ENCODE measurements around the gene LRP1B. TPM values are rescaled to one million over a fixed set of nuclear protein-coding genes. Genes with fewer than 3 reads are reported as not detected.

LRP1B gene
- polyA plus RNA-seq, 5 donors: 0.54 to 1.8 (median 0.81) TPM

DNA sequence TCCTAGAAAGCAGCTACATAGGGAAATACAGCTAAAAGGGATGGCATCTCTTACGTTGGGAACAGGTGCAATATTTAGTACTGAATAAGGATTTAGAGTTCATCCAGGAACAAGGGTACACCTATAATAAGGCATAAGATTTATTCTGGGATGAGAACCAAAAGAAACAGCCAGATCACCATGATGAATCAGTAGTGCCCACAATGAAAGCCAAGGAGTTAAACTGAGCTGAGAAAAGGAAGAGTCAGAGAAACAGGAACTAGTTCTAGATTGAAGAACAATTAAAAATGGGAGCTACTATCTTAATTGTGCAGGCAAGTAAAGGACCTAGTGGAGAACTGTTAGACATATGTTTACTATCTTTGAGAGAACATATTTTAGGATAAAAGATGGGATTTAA, 692.3 kb downstream of the LRP1B start:
- DNase-seq: no peak

DNA sequence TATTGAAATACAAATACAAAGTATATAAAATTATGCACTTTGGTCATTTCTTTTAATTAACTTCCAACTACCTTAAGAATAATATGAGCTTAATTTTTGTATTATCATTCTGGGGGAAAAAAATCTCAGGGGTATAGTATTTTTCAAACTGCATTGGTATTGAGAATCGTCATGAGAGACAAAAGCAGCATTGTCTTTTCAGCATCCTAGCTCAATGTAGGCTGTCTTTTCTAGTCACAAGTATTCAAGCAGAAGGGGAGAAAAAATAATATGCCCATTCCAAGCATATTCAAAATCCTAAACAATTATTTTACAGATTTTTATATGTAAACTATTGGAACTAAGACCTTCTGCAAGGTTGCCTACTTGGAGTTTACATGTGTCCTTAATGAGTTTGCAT, 693.3 kb downstream of the LRP1B start:
- DNase-seq: no peak

DNA sequence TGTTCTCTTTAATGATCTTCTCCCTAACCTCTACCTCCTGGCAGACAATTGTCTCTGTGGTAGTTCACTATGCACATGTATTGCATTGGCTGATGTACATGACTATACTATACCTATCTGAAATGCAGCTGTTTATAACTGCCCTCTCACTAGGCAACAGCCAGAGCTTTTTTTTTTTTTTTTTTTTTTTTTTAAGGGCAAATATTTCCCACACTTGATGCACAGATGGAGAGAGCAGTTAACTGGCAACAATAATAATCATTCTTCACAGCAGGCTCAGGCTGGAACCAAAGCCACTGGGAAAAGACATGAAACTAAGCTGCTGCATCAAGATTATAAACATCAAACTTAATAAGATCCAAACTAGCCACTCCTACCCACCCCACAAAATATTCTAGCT, 707.7 kb downstream of the LRP1B start:
- DNase-seq: no peak

DNA sequence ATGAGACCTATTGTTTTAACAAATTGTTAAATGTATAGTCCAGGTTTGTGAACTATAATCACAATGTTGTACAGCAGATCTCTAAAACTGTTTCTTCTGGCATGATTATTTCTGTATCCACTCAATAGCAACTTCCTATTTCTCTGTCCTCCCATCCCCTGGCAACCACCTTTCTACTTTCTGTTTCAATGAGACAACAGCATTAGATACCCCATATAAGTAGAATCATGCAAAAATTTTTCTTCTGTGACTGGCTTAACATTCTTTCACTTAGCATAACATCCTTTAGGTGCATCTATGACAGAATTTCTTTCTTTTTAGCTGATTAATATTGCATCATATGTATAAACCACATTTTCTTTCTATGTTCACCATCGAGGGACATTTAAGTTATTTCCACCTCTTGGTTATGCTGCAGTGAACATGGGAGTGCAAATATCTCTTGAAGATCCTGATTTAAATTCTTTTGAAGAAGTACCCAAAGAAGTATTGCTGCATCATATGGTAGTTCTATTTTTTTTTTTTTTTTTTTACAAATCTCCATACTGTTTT, 713.5 kb downstream of the LRP1B start:
- no peak for DNase-seq

DNA sequence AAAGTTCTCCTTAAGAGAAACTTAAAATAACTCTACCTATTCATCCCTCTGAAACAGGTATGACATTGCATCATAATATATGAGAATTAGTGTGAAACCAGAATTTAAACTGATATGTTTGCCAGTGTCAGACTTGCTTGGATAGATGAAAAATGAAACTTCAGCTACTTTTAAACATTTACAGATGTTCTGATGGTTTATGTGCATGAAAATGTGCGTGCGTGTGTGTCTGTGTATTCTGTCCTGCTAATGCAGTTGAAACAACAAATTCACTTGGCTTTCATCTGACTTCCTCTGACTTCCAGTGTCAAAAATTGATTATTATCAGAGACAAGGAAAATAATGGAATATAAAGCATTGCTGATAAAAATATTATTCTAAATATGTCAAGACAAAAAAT, 719.4 kb downstream of the LRP1B start:
- no peak for DNase-seq

DNA sequence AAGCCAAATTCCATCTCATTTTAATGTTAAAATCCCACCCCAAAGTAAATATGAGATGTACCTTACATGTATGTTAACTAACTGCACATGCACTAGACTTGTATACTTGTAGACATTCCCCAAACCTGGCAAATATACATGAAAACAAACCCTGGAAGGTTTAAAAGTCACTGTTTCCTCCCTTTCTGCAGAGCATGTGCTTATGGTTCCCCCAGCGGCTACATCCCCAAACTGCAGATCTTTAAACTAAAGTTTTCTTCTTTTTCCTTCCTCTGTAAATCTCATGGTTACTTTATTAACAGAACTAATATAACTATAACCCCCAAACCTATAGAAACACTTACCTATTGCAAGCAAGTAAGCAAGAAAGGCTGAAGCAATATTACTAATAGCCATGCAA, 731.5 kb downstream of the LRP1B start:
- DNase-seq: no peak

DNA sequence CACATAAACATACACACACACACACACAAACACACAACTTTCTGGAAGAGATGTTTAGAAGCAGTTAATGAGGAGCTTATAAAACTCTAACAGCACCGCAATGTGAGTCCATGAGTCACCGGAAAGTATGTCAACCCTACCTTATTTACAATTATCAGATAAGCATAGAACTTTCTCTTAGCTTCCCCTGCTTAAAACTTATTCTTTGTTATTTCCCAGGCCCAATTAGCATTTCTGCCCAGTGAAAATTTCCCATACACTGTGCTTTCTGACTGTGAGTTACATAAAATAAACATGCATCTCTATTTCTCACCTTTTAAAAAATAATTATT, 737.6 kb downstream of the LRP1B start:
- DNase-seq: no peak

DNA sequence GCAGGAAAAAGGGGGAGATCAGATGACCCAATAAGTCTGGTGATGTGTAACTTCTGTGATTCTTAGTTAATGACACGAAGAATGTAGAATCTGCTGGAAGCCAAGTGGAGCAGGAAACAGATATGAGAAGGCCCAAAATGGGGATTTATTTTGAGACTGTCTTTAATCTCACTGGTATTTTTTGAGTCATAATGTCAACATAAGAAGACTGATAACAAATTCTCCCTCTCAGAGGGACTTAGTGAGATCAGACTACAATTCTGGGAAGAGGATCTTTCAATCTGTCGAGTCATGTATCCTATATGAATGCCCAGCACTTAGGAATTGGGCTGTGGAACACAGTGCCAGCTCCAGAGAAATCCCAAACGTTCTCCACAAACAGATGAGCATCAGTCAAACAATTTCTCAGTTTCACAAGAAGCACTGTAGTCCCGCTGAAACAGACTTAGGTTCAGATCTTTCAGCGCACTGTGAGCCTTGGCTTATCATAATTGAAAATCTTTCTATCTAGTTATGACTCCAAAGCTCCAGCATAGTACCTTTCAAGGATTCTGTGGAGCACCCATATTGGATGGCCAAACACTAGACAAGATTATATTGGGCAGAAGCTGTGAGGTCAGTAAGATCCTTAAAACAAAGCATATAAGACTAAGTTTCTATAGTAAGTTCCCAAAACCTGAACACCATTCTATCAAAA, 738.2 kb downstream of the LRP1B start:
- DNase-seq: no peak

DNA sequence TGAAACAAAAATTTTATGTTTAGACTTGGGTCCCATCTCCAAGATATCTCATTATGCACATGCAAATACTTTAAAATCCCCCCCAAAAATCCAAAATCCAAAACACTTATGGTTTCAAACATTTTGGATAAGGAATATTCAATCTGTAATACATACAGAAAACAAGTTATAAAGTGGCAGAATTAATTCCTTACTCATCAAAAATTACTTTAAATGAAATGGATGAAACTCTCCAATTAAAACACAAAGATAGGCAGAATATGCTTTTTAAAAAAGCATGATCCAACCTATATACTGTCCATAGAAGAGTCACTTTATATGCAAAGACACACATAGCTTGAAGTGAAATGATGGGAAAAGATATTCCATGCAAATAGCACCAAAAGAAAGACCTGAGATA, 744.6 kb downstream of the LRP1B start:
- no peak for DNase-seq

DNA sequence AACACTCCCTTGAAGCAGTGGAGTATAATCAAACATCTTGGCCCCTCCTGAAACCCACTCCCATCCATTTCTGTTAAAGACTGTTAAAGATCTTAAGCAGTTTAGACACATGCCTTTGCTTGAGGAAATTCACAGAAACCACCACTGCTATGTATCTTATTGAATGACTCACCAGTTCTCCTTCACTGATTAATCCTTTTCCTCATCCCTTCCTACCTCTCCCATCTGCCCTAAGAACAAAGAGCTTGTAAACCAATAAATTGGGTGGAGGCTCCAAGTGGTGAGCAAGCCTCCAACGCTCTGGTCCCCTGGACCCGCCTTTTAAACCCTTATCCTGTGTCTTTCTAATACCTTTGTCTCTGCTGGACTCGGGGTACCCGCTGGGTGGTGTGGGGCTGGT, 746.1 kb downstream of the LRP1B start:
- DNase-seq: no peak

DNA sequence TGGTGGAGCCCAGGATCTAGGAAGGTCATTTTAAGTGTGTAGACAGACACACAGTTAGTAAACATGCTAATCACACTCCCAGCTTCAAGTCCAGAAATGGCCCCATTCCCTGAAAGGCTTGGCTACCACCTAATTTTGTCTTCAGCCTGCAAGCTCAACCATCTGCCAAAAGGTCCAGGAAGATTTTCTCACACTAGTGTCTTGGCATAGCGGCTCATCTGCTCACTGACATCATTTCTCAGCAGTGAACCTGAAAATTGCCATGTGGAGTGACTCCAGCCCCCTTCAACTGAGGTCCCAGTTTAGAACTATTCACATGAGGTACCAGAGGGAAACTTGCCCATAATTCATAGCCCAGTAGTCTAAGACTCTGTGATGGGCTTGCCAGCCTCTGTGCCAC, 748.9 kb downstream of the LRP1B start:
- no peak for DNase-seq

DNA sequence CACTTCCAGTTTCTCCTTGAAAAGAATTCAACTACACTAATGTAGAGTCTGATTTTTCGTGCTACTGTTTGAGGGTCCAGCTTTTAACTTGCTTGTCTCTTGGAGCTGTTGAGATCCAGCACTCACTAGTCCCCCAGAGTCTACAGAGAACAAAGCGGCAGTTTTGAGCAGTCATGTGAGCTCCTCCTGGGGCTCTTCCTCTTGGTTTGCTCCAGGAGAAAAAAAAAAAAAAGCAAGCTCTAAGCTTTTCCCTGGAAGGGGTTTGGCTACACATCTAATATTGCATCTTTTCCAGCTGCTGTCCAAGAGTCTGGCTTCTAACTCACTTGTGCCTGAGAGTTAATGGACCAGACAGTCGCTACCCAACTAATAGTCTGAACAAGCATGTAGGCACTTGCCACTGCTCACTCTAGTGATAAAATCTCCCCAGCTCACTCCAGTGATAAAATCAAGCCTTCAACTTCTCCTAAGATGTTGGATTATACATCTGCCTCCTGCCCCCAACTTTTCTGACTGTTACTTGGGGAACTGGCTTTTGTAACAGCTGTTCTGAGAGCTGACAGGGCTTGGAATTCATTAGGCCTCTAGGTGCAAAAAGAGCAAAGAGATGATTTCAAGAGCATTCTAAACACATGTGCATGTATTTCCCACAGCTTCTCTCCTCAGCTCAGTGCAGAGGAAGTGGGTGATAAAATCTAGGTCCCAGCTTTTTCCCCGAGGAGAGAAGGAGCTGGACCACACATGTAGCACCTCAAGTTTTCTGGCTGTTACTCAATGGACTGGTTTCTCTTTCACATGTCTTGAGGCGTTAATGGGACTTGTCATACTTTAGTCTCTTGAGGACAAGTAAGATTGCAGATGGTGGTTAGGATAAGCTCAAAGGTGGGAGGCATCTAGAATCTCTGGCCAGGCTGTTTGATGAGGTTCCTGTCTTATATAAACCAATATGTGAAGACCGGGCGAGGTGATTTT, 750.5 kb downstream of the LRP1B start:
- no peak for DNase-seq

DNA sequence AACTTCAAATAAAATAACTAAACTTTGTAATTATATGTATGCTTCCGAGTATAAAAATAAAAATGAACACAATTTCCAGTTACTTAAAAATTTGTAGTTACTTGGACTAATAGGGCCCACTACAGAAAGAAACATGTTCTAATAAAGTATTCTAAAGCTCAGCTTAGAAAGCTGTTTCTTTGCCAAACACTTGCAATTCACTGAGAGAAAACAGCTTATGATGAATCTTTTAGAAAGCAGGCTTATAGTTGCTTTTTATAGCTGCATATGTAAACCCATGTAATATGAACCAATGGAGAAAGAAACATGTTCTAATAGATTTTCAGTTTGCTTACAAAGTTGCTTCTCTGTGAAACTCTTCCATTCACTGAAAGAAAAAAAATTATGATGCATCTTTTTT, 766.0 kb downstream of the LRP1B start:
- DNase-seq: no peak

DNA sequence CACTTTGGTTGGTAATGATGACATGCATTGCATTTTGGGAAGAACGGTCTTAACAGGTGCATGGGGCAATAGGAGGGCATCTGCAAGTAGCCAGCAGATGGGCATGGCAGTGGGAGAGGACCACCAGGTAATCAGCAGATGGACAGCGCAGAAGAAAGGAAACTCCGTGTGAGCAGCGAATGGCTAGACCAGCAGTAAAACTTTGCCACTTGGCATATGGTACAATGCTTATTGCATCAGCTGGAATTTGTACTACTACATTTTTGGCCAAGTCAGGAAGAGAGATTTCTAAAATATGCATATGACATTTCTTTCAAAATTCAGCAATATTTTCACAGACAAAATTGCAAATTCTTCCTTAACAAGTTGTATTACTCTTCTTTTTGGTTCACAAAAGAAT, 768.5 kb downstream of the LRP1B start:
- DNase-seq: no peak

DNA sequence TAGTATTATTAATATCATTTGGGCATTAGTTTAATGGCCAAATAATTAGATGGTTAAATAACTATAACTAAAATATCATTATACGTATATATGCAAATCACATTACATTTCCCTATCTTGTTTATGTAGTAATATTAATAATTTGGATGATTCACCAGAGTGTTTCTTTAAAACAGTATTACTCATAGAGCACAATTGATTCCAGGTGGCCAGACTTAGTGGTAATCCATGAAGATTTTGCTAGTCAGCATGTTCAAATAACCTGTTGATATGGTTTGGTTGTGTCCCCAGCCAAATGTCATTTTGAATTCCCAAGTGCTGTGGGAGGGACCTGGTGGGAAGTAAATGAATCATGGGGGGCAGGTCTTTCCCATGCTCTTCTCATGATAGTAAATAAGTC, 782.3 kb downstream of the LRP1B start:
- DNase-seq: no peak

DNA sequence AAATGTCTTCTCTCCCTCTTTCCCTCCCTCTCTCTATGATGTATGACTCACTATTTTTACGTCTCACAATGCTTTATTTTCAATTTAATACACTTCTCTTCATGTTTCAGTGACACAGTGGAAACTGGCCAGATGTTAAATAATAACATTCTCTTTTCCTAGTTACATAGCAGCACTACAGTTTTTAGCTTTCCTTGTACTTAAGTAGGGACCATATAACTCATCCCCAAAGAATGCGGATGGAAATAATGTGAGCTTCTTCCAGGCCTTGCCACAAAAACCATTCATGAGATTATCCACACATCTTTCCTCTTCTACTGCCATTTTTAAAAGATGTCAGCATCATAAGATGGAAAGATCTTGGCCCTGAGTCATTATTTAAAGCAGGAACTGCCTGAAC, 789.4 kb downstream of the LRP1B start:
- no peak for DNase-seq

DNA sequence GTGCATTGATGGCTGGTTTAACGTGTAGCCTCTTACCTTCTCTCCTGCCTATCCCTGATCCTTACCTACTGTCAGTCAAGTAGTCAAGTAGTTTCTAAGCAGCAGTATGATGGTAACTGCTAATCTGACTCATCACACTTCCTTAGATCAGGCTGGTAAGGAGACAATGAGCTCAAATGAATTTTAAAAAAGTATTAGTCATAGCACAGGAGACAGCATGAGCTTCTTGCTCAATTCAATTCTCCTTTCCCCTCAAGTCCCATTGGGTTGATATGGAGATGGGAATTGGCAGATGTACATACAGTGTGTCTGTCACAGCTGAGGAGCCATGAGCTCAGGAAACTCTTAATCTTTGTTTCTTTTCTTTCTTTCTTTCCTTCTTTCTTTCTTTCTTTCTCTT, 799.7 kb downstream of the LRP1B start:
- no peak for DNase-seq

DNA sequence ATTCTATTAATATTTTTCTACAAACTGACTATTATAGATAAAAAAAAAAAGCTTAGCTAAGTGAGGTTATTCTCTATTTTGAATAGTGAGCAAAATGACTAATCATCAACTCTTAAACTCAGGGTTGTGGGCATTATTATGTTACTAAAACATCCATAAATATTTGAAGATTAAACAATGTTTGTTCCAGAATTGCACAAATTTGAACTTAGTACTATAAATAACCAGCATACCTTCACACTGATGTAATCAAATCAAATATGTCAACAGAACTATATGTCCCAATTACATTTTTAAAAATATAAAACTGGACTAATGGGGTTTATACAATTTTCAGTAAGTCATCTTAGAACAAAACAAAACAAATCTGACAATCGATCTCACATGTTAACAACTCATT, 800.9 kb downstream of the LRP1B start:
- DNase-seq: no peak

DNA sequence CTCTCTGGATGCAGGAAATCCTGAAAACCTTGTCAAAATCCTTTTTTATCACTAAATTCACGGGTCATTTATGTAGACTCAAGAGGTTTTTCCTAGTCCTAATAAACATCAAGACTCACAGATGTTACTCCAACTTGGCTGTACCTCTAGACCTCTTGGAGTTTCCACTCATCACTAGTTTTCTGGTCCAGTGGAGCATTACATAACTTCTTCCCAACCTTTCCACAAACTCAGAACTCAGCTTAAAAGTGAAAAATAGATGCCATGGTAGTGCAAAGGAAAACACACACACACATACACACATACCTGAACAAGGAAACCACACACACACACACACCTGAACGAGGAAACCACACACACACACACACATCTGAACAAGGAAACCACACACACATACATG, 807.2 kb downstream of the LRP1B start:
- no peak for DNase-seq

DNA sequence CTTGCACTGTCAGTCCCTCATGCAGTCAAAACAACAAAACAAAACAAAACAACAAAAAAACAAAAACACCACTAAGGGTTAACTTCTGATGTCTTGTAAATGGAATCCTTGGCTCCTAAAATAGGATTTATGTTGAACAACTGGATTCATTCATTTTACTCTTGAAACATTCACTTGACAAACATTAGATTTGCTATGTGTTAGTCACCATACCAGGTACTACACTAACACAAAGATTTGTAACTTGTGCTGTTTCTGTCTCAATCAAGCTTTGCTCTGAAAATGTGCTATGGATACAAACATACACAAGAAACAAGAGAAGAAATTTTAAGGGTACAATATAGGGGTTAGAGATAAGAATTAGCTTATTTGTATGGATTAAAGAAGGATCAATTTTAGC, 812.8 kb downstream of the LRP1B start:
- DNase-seq: no peak

DNA sequence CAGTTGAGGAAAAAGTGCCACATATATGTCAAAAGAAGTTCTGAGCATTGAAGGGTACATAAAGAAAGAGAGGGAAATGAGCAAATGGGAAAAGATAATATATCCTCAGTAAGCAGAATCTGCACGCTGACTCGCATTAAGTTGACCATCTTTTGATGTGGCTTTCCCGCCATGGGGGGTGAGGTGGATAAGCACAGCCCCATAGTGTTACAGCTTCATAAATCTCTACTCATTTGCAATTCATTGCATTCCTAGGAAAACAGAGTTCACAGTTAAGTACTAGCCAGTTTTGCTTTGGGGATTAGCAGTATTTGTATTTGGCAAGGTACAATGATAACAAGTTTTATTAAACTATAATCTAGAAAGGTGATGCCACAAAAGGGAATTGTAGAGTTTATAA, 814.2 kb downstream of the LRP1B start:
- no peak for DNase-seq

DNA sequence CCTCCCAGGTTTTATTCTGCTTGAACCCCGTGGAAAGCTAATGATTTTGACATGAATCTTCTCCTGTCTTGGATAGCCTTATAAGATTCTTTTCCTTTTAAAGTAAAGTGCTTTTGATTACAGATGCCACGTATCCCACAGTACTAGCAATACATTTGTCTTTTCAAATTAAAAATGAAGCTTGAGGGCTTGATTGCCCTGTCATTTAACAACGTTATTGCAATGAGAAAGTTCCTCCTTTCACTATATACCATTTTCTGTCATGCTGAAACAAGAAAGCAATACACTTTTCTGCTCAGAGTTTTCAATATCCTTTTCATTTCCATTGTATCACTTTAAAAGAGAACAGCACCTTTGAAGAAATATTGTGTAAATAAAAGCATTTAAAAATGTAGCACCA, 814.7 kb downstream of the LRP1B start:
- no peak for DNase-seq

DNA sequence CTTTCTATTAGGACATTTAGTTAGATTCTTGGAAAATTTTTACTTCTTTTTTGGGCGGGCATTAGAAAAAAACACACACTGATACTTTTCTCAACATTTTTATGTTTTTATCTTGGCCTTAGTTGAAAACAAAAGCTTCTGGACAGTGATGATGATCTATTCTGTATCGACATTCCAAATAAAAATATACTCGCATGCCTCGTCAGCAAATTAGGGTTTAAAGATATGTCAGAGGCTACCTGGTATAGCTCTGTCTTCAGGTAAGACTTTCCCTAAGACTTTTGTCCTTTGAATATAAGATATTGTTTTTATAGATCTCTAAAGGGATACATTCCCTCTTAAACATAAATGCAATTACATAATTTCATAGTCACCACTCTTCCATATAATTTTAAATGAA, 816.8 kb downstream of the LRP1B start:
- DNase-seq: no peak

Measured in right lung (tissue), 5 donors.